ENCODE results near the gene TTC7B.

DNA sequence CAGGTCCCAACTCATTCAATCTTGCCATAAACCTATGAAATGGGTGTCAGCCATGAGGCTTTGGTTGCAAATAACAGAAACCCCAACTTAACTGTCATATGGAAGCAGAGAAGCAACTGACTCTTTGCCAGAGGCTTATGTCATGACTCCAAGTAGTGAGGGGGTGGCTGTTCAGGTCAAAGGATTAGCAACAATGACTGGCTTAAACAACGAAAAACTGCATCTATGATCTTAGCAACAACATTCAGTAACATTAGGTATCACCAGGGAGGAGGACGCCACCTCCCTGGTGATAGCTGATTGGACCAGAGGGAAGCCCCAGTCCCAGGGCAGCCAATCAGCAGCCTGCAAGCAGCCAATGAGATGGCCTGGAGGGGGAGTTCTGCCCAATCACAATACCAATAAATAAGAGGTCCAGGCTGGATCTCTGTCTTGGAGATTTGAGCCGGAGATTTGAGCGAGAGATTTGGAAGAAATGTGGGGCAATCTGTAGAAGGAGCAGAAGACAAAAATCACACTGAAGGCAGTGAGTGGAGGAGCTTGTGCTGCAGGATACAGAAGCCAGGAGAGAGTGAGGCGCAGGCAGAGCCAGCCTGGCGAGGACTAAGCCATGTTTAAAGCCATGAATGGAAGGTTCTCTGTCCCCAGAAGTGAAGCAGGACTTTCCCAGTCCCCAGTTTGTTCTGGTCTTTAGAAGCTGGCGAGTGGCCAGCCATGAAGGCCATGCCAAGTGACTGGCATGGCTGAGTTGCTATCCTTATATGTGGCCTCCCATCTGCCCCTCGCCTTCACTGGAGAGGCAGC, 326.1 kb downstream of the TTC7B start:
- TF ChIP-seq GATA3 (IDR thresholded peaks at IDR 0.05; ENCODE audit: low read depth, low read length) (no peak), GATA2 (IDR thresholded peaks at IDR 0.05; ENCODE audit: low read depth, low read length) (no peak)
